ENCODE measurements around the gene MTRF1. TPM values are rescaled to one million over a fixed set of nuclear protein-coding genes. Genes with fewer than 3 reads are reported as not detected.

Gene MTRF1
- total RNA-seq, 1 experiment from 2014 or later, result 11.4 TPM

- Histone ChIP-seq H3K4me1 (ENCODE audit: control insufficient read depth in 1 of 2, insufficient read depth in 2 of 2, low read length in 2 of 2) (no peaks in the 10 kb centered on the region), H3K27me3 (ENCODE audit: insufficient read depth, low read length) (no peaks in the 10 kb centered on the region), H3K4me2 (ENCODE audit: low read length) (no peak overlapping the region), H3K79me2 (ENCODE audit: insufficient read depth, low read length) (no peaks in the 10 kb centered on the region), H3K4me3 (replicated peaks in 1 of 2; ENCODE audit: low read depth in 1 of 2, low read length in 2 of 2) (no peak overlapping the region), H3K9me2 (ENCODE audit: insufficient read depth) (no peaks in the 10 kb centered on the region), H3K9me3 (ENCODE audit: control insufficient read depth in 1 of 2, insufficient read depth in 1 of 2, low read depth in 1 of 2, low read length in 2 of 2) (0 out of 4 replicates have a peak, but pooled peaks cover 0 to 2% of the 10 kb centered on the region in 2 experiments), H3K36me3 (ENCODE audit: control insufficient read depth in 1 of 2, insufficient read depth in 2 of 2, low read length in 2 of 2) (no peaks in the 10 kb centered on the region), H2AFZ (ENCODE audit: low read depth, low read length, poor library complexity, severe bottlenecking) (no peak overlapping the region), H3K27ac (ENCODE audit: low read depth, low read length) (no peak overlapping the region), H4K20me1 (ENCODE audit: insufficient read depth) (no peaks in the 10 kb centered on the region), H3K9ac (ENCODE audit: low read length) (no peak overlapping the region)
- RAD21 ChIA-PET (ENCODE audit: low non-redundant PET in 1 of 2, low total read pairs in 2 of 2, uncharacterized antibody in 2 of 2, unreplicated experiment in 2 of 2), result no interaction called here
- POLR2A ChIA-PET, result no interaction called here
- DNase-seq (ENCODE audit: low read depth, low spot score) (no peak), ATAC-seq (no peak)
- CTCF ChIA-PET, result no interaction called here
- intact Hi-C loops (cut with micrococcal nuclease), result no loop called here
- BruUV-seq (replicated peaks), result no TSS peak
- TF ChIP-seq EGR1 (IDR thresholded peaks at IDR 0.05; ENCODE audit: low read depth), result no peak
- TF ChIP-seq SP1 (IDR thresholded peaks at IDR 0.05; ENCODE audit: low read depth), result no peak
- TF ChIP-seq YY1 (IDR thresholded peaks at IDR 0.05; ENCODE audit: extremely low read depth, insufficient replicate concordance, low read depth, low read length), result no peak
- TF ChIP-seq MAX (IDR thresholded peaks at IDR 0.05), result no peak
- no peak for TF ChIP-seq FOSL1 (IDR thresholded peaks at IDR 0.05; ENCODE audit: low read depth)
- TF ChIP-seq SRF (IDR thresholded peaks at IDR 0.05; ENCODE audit: low read depth), result no peak
- no peak for TF ChIP-seq EZH2phosphoT487 (IDR thresholded peaks at IDR 0.05; ENCODE audit: borderline replicate concordance)
Measured at GRCh38 chr13:41274881-41275280, 11.5 kb upstream of the MTRF1 start.

GRCh38 chr13:41273831-41274441, 10.6 kb upstream of the MTRF1 start:
- Histone ChIP-seq H3K4me2 (ENCODE audit: low read length) (no peak overlapping the region), H3K79me2 (ENCODE audit: insufficient read depth, low read length) (no peaks in the 10 kb centered on the region), H3K9me3 (ENCODE audit: control insufficient read depth in 1 of 2, insufficient read depth in 1 of 2, low read depth in 1 of 2, low read length in 2 of 2) (peaks cover 3 to 8% of the 10 kb centered on the region in 2 experiments; a peak in 1 of 4 replicates), H3K27ac (ENCODE audit: low read depth, low read length) (no peak overlapping the region), H4K20me1 (ENCODE audit: insufficient read depth) (no peaks in the 10 kb centered on the region), H2AFZ (ENCODE audit: low read depth, low read length, poor library complexity, severe bottlenecking) (no peak overlapping the region), H3K27me3 (ENCODE audit: insufficient read depth, low read length) (no peaks in the 10 kb centered on the region), H3K9me2 (ENCODE audit: insufficient read depth) (no peaks in the 10 kb centered on the region), H3K4me1 (ENCODE audit: control insufficient read depth in 1 of 2, insufficient read depth in 2 of 2, low read length in 2 of 2) (no peaks in the 10 kb centered on the region), H3K4me3 (replicated peaks in 1 of 2; ENCODE audit: low read depth in 1 of 2, low read length in 2 of 2) (no peak overlapping the region), H3K36me3 (ENCODE audit: control insufficient read depth in 1 of 2, insufficient read depth in 2 of 2, low read length in 2 of 2) (no peaks in the 10 kb centered on the region), H3K9ac (ENCODE audit: low read length) (no peak overlapping the region)
- intact Hi-C loops (cut with micrococcal nuclease), result no loop called here
- DNase-seq (ENCODE audit: low read depth, low spot score) (no peak), ATAC-seq (no peak)
- TF ChIP-seq CEBPB (IDR thresholded peaks at IDR 0.05; ENCODE audit: low read depth) (no peak), EGR1 (IDR thresholded peaks at IDR 0.05; ENCODE audit: low read depth) (no peak), ZNF274 (IDR thresholded peaks at IDR 0.05; ENCODE audit: low read depth, low read length) (no peak), RAD21 (IDR thresholded peaks at IDR 0.05; ENCODE audit: low read depth) (no peak), ZFX (IDR thresholded peaks at IDR 0.05) (no peak), ZBTB33 (IDR thresholded peaks at IDR 0.05; ENCODE audit: extremely low read depth, insufficient replicate concordance, low read length) (no peak), POLR2A (IDR thresholded peaks at IDR 0.05; ENCODE audit: borderline replicate concordance, extremely low read depth, insufficient read depth, insufficient read length) (no peak), CBX3 (IDR thresholded peaks at IDR 0.05; ENCODE audit: low read depth) (no peak)
- BruUV-seq (replicated peaks), result no TSS peak
- CTCF ChIA-PET, result no interaction called here
- RAD21 ChIA-PET (ENCODE audit: low non-redundant PET in 1 of 2, low total read pairs in 2 of 2, uncharacterized antibody in 2 of 2, unreplicated experiment in 2 of 2), result no interaction called here
- POLR2A ChIA-PET, result no interaction called here
